ENCODE results near the gene TEC.
"Not testable (repeated sequence)": the region's sequence is repeated elsewhere in the genome, so short reads cannot be mapped to it uniquely, and the experiment has no call there.

TEC gene

DNA sequence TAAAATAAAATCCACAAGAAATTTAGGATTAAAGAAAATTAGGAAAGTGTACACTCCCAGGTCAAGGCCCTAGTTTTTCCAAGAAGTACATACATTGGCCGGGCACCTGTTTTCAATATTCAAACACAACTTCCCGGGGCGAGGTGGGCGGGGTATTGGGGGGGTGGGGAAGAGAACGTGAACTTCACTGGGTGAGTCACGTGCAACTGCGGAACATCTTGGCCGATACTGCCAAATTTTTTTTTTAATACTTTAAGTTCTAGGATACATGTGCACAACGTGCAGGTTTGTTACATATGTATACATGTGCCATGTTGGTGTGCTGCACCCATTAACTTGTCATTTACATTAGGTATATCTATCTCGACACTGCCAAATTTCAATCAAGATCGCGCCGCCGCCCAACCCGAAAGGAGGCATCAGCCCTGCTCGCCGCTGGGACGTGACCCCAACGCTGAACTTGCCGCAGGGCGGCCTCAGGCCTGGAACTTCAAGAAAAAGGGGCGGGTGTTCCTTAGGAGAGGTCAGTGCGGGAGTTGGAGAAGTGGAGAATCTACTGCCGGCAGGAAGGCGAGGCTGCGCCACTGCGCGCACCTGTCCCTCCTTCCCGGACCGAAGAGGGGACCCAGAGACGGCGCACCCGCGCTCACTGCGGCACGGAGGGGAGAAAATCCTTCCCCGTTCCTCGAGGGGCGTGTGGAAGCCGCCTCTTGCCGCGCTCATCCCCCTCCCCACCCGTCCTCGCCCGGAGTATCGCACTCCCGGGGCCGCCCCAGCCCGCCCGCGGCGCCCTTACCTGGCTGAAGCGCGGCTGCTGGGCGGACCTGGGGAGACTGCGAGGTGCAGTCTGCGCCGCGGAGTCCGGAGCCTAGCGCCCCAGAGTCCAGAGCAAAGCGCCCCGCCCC, at the start of gene TEC:
Gene TEC, minus strand, starts transcription at position 883 of the 905 bp plus-strand sequence. CDS start 41,224 bp downstream, outside the sequence.
- Histone ChIP-seq H3K9me3 (ENCODE audit: low read length) (no peaks in the 10 kb centered on the region), H3K4me3 (ENCODE audit: low read depth in 1 of 2, low read length in 2 of 2) (peak within 1 kb of the TSS; percentile 63 to 83), H3K9ac (ENCODE audit: low read length) (peak within 1 kb of the TSS; percentile 19), H3K4me1 (ENCODE audit: insufficient read depth, low read length) (no peaks in the 10 kb centered on the region), H3K27me3 (ENCODE audit: control insufficient read depth in 1 of 2, insufficient read depth in 2 of 2, low read length in 2 of 2) (no peaks in the 10 kb centered on the region), H3K36me3 (ENCODE audit: insufficient read depth, low read length) (no peaks in the 10 kb centered on the region), H3K27ac (ENCODE audit: low read depth, low read length) (peak within 1 kb of the TSS; percentile 39)

DNA sequence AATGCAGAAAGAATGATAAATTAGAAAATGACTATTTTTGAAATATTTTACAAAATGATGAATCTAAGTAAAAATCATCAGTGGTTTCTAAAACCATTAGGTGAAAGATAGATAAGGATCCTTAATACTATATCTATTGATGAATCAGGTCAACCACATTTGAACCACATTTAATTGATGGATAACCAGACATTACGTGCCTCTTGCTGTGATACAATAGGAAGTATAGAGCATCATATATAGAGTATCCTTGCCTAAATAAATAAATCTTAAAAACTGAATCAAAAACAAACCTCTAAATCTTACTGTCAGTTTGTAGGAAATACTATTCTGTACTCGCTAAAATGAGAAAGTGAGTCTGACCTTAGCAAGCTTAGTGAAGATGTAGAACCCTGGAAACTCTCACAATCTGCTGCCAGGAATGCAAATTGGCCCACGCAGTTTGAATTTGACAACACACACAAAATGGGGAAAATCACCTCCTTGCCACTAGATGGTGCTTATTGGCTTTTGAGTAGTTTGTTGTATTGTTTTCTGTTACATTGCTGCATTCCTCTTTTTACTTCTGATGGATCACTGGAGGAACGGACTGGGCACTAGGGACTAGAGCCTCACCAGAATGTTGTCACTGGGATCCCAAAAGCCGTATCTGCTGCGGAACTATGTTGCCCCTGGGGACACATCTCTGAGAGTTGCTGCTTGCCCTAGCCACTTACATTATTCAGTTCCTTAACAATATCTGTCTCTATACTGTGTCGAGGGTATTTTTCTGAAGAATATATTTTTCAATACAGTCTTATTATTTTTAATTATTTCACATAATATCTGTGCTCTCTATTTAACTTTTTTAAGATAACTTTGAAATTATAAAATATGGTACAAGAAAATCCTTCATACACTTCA, 46.3 kb upstream of the TEC start:
- Histone ChIP-seq H3K4me1 (ENCODE audit: insufficient read depth, low read length) (no peaks in the 10 kb centered on the region), H3K36me3 (ENCODE audit: insufficient read depth, low read length) (no peaks in the 10 kb centered on the region), H3K4me3 (ENCODE audit: low read depth in 1 of 2, low read length in 2 of 2) (no peak overlapping the region), H3K27me3 (ENCODE audit: control insufficient read depth in 1 of 2, insufficient read depth in 2 of 2, low read length in 2 of 2) (no peaks in the 10 kb centered on the region), H3K9me3 (ENCODE audit: low read length) (no peaks in the 10 kb centered on the region), H3K9ac (ENCODE audit: low read length) (no peak overlapping the region), H3K27ac (ENCODE audit: low read depth, low read length) (no peak overlapping the region)

DNA sequence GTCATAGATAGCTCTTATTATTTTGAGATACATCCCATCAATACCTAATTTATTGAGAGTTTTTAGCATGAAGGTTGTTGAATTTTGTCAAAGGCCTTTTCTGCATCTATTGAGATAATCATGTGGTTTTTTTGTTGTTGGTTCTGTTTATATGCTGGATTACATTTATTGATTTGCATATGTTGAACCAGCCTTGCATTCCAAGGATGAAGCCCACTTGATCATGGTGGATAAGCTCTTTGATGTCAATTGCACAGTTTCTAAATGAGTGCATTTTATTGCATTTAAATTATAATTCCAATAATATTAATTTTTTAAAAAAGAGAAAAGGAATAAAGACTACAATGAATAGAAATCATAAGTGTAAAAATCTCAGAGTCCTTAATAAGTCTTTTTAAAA, 45.1 kb upstream of the TEC start:
- not testable (repeated sequence) for H3K36me3 ChIP-seq (ENCODE audit: insufficient read depth, low read length); H3K27me3 ChIP-seq (ENCODE audit: control insufficient read depth in 1 of 2, insufficient read depth in 2 of 2, low read length in 2 of 2); H3K9me3 ChIP-seq (ENCODE audit: low read length); H3K9ac ChIP-seq (ENCODE audit: low read length); H3K4me1 ChIP-seq (ENCODE audit: insufficient read depth, low read length); H3K4me3 ChIP-seq (ENCODE audit: low read depth in 1 of 2, low read length in 2 of 2); H3K27ac ChIP-seq (ENCODE audit: low read depth, low read length)

DNA sequence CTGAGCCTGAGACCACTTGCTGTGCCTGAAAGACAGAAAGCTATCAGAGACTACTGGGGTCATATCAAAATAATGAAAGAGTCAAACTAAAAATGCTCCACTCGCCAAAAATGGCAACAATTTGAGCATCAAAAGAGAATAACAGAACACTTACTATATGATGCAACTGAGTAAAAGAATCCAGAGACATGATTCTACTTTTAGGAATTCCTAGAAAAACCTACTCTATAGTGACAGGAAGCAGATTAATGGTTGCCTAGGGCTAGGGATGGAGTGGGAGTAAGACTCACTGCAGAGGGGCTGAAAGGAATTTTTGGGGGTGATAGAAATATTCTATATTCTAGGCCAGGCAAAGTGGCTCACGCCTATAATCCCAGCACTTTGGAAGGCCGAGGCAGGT, 42.3 kb upstream of the TEC start:
- H3K27ac ChIP-seq (ENCODE audit: low read depth, low read length): no peak overlapping the region
- no peaks in the 10 kb centered on the region for H3K9me3 ChIP-seq (ENCODE audit: low read length)
- no peaks in the 10 kb centered on the region for H3K27me3 ChIP-seq (ENCODE audit: control insufficient read depth in 1 of 2, insufficient read depth in 2 of 2, low read length in 2 of 2)
- no peaks in the 10 kb centered on the region for H3K36me3 ChIP-seq (ENCODE audit: insufficient read depth, low read length)
- no peaks in the 10 kb centered on the region for H3K4me1 ChIP-seq (ENCODE audit: insufficient read depth, low read length)
- no peak overlapping the region for H3K4me3 ChIP-seq (ENCODE audit: low read depth in 1 of 2, low read length in 2 of 2)
- no peak overlapping the region for H3K9ac ChIP-seq (ENCODE audit: low read length)

DNA sequence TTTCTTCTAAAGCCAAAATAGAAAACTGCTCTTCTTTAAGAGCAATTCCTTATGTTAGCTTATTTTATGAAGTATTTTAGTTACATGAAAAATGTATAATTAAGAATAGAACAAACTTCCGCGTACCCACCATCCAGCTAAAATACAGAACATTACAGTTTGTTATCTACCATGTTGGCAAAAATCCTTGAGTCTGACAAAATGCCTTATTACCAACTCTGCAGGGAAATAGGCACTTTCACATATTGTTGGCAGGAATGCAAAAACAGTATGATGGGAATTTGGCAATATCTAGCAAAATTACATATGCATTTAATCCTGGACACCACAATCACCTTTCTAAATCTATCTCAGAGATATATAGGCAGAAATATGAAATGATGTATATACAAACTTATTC, 39.3 kb upstream of the TEC start:
- H3K9me3 ChIP-seq (ENCODE audit: low read length): no peaks in the 10 kb centered on the region
- no peaks in the 10 kb centered on the region for H3K27me3 ChIP-seq (ENCODE audit: control insufficient read depth in 1 of 2, insufficient read depth in 2 of 2, low read length in 2 of 2)
- H3K4me1 ChIP-seq (ENCODE audit: insufficient read depth, low read length): no peaks in the 10 kb centered on the region
- no peak overlapping the region for H3K27ac ChIP-seq (ENCODE audit: low read depth, low read length)
- H3K36me3 ChIP-seq (ENCODE audit: insufficient read depth, low read length): no peaks in the 10 kb centered on the region
- H3K4me3 ChIP-seq (ENCODE audit: low read depth in 1 of 2, low read length in 2 of 2): no peak overlapping the region
- H3K9ac ChIP-seq (ENCODE audit: low read length): no peak overlapping the region

DNA sequence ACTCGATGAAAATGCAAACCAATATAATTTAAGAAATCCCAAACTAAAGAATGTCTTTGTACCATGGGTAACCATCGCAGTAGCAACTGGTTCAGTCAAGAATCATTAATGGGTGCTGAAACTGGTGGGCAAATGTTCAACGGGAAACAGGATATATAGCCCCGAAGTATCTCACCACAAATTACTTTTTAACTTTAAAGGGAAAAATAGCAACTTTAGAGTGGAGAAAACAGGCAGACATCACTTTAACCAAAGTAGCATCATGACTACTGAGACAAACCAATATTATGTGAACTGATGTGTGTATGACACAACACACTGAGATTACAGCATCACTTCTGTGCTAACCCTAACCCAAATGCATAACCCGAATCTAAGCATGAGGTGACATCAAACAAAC, 37.9 kb upstream of the TEC start:
- H3K4me3 ChIP-seq (ENCODE audit: low read depth in 1 of 2, low read length in 2 of 2): no peak overlapping the region
- no peak overlapping the region for H3K9ac ChIP-seq (ENCODE audit: low read length)
- no peak overlapping the region for H3K27ac ChIP-seq (ENCODE audit: low read depth, low read length)
- H3K4me1 ChIP-seq (ENCODE audit: insufficient read depth, low read length): no peaks in the 10 kb centered on the region
- no peaks in the 10 kb centered on the region for H3K9me3 ChIP-seq (ENCODE audit: low read length)
- H3K36me3 ChIP-seq (ENCODE audit: insufficient read depth, low read length): no peaks in the 10 kb centered on the region
- no peaks in the 10 kb centered on the region for H3K27me3 ChIP-seq (ENCODE audit: control insufficient read depth in 1 of 2, insufficient read depth in 2 of 2, low read length in 2 of 2)

DNA sequence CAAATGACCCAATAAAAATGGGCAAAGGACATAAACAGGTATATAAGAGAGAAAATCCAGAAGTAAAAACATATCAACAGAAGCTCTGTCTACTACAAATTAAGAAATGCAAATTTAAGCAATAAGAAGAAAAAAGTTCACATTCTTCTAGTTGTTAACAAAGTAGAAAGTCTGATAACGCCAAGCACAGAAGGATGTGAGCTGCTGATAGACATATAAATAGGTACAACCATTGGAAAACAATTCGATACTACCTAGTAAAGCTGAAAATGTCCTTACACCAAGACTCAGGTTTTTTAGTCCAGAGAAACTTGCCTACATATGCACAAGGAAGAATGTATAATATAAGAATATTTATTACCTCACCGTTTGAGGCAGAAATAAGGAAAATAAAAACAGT, 35.9 kb upstream of the TEC start:
- no peaks in the 10 kb centered on the region for H3K4me1 ChIP-seq (ENCODE audit: insufficient read depth, low read length)
- H3K36me3 ChIP-seq (ENCODE audit: insufficient read depth, low read length): no peaks in the 10 kb centered on the region
- no peaks in the 10 kb centered on the region for H3K9me3 ChIP-seq (ENCODE audit: low read length)
- H3K4me3 ChIP-seq (ENCODE audit: low read depth in 1 of 2, low read length in 2 of 2): no peak overlapping the region
- no peak overlapping the region for H3K27ac ChIP-seq (ENCODE audit: low read depth, low read length)
- no peaks in the 10 kb centered on the region for H3K27me3 ChIP-seq (ENCODE audit: control insufficient read depth in 1 of 2, insufficient read depth in 2 of 2, low read length in 2 of 2)
- no peak overlapping the region for H3K9ac ChIP-seq (ENCODE audit: low read length)

DNA sequence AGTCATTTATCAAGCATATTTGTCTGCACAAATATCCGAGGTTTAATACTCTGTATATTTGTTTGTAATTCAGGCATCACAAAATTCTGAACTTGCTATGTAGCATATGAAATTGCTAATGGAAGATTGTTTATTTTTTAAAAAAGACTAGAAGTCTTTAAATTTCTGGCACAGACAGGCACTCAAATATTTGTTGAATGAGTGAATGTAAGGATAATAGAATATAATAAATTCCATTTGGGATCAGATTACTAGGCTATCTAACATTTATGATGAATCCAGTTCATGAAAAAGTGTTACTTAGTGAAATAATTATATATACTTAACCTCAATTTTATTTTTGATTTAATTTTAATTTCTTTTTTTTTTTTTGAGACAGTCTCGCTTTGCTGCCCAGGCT, 30.4 kb upstream of the TEC start:
- Histone ChIP-seq H3K27ac (ENCODE audit: low read depth, low read length) (no peak overlapping the region), H3K36me3 (ENCODE audit: insufficient read depth, low read length) (no peaks in the 10 kb centered on the region), H3K4me1 (ENCODE audit: insufficient read depth, low read length) (no peaks in the 10 kb centered on the region), H3K27me3 (ENCODE audit: control insufficient read depth in 1 of 2, insufficient read depth in 2 of 2, low read length in 2 of 2) (no peaks in the 10 kb centered on the region), H3K4me3 (ENCODE audit: low read depth in 1 of 2, low read length in 2 of 2) (no peak overlapping the region), H3K9ac (ENCODE audit: low read length) (no peak overlapping the region), H3K9me3 (ENCODE audit: low read length) (no peaks in the 10 kb centered on the region)

DNA sequence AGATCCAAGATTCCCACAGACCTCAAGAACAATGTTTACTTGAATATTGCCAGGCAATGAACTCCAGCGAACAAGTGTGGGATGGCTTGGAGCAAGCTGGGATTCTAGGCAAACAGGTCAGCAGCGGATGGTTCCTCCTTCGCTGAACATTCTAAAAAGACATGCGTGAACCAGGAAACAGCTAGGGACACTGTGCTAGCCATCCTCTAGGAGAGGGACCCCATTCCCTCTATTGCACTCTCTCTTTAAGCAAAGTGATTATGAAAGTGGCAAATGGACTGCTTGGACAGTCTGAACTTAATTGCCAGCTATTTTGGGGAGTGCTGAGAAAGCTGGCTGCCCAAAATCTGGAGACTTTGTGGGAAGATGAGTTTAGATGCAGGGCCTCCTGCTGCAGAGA, 29.9 kb upstream of the TEC start:
- no peak overlapping the region for H3K27ac ChIP-seq (ENCODE audit: low read depth, low read length)
- H3K36me3 ChIP-seq (ENCODE audit: insufficient read depth, low read length): no peaks in the 10 kb centered on the region
- H3K27me3 ChIP-seq (ENCODE audit: control insufficient read depth in 1 of 2, insufficient read depth in 2 of 2, low read length in 2 of 2): no peaks in the 10 kb centered on the region
- no peak overlapping the region for H3K9ac ChIP-seq (ENCODE audit: low read length)
- no peak overlapping the region for H3K4me3 ChIP-seq (ENCODE audit: low read depth in 1 of 2, low read length in 2 of 2)
- H3K9me3 ChIP-seq (ENCODE audit: low read length): no peaks in the 10 kb centered on the region
- no peaks in the 10 kb centered on the region for H3K4me1 ChIP-seq (ENCODE audit: insufficient read depth, low read length)

DNA sequence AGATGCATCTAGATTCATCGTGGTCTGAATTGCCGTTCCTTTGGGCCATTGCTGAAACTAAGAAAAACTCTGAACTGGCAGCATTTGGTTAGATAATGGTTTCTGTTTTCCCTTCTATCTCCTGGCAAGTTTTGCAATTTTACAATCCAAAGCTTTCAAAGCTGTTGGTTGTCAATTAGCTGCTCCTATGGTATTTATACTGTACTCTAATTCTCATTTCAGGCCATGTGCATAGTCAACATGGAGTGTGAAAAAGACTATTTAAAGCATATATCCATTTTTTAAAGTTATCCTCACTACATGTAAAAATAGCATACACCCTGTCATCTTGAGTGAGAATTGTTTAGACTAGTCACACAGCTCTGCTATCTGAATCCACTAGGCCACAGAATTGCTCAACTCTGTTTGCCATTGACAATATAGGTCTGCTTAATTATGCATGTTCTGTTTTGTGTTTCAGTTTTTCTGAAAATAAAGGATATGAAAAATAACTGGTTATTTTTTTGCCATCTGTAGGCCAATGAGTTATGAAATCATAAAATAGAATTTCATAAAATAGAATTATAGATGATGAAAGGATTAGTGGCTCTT, 27.7 kb upstream of the TEC start:
- no peaks in the 10 kb centered on the region for H3K4me1 ChIP-seq (ENCODE audit: insufficient read depth, low read length)

DNA sequence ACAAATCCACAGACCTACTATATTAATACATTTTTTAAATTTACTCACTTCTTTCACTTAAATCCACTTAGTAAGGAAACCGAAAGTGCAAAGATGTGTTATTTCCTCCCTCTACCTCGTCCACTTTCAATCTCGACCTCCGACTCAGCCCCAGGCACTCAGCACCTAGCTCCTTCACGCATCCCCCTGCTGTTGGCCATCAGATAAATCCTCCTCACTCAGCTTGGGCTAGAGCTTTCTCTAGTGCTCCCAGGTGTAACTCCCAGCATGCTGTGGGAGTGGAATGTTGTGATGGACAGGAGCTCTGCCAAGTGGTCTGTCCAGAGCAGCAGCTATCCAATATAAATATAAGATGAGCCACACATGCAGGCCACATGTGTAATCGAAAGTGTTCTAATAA, 26.7 kb upstream of the TEC start:
- Histone ChIP-seq H3K9me3 (ENCODE audit: low read length) (no peaks in the 10 kb centered on the region), H3K9ac (ENCODE audit: low read length) (no peak overlapping the region), H3K27me3 (ENCODE audit: control insufficient read depth in 1 of 2, insufficient read depth in 2 of 2, low read length in 2 of 2) (no peaks in the 10 kb centered on the region), H3K4me3 (ENCODE audit: low read depth in 1 of 2, low read length in 2 of 2) (no peak overlapping the region), H3K4me1 (ENCODE audit: insufficient read depth, low read length) (no peaks in the 10 kb centered on the region), H3K36me3 (ENCODE audit: insufficient read depth, low read length) (no peaks in the 10 kb centered on the region), H3K27ac (ENCODE audit: low read depth, low read length) (no peak overlapping the region)

More for the DNA sequence above, 27.7 kb upstream of the TEC start:
- Histone ChIP-seq H3K36me3 (ENCODE audit: insufficient read depth, low read length) (no peaks in the 10 kb centered on the region), H3K4me3 (ENCODE audit: low read depth in 1 of 2, low read length in 2 of 2) (no peak overlapping the region), H3K27ac (ENCODE audit: low read depth, low read length) (no peak overlapping the region), H3K9me3 (ENCODE audit: low read length) (no peaks in the 10 kb centered on the region), H3K27me3 (ENCODE audit: control insufficient read depth in 1 of 2, insufficient read depth in 2 of 2, low read length in 2 of 2) (no peaks in the 10 kb centered on the region), H3K9ac (ENCODE audit: low read length) (no peak overlapping the region)
